GM18508 (cell line): ENCODE results near the gene NOS1AP.

ENCODE experiments used
- ATAC-seq: cut with Tn5 transposase; IDR thresholded peaks from one replicate; pipeline ENCODE4 v1.9.1; 2021; ENCODE audit warnings: moderate number of reproducible peaks; ENCODE audit not compliant: insufficient read depth, unreplicated experiment

Gene NOS1AP

DNA sequence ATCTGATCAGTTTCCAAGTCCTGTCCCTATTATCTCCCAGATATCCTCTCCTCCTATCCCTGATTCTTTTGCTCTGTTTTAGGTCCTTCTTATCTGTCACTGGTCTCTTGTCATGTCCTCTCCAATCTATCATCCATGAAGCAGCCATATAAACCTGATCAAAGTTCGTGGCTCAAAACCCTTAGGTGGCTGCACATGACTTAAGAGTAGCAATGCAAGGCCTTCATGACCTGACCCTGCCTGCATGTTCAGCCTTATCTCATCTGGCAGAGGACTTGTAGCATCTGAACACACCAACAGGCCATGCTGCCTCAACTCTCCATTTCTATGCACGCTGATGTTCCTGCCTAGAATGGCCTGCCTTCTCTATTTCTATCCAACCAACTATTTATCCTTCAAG lies 65.2 kb downstream of the NOS1AP start:
- no peak for ATAC-seq

DNA sequence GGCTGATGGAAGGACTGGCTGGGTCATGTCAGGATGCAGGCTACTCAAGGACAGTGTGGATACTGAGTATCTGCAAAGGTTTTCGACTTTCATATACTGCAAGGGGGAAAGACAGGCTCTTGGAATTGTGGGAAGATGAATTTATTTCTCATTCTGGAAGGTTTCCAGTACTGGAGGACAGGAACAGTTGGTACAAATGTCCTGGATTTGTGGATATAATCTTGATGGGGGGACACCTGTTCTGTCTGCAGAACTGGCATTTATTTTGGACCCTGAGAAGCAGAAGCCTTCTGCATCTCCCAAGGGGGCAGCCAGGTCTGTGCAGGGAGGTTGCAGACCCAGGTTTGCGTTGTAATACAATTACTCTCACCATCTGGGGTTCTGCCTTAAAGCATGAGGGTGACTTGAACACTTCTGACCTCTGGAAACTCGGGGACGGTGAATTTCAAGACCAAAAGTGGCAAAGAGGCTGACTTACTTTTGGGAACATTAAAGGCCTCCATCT lies 65.8 kb downstream of the NOS1AP start:
- ATAC-seq: no peak

DNA sequence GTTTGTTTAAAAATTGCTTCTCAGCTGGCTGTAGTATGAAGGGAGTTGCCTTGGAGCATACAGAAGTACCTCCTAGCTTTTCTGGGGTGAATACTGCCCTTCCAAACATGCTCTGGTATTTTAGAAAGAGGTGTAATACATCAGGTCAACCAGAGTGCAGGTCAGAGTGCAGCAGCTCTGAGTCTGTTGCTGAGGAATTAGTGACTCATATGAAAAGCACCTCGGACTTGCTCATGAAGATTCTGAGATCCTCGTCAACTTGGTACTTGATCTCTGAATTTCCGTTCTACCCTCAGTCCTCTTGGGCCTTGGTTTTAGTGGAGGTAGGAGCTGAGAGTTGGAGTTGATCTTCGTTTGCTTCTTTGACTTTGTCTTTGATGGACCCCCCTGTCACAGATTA lies 67.3 kb downstream of the NOS1AP start:
- ATAC-seq: no peak

DNA sequence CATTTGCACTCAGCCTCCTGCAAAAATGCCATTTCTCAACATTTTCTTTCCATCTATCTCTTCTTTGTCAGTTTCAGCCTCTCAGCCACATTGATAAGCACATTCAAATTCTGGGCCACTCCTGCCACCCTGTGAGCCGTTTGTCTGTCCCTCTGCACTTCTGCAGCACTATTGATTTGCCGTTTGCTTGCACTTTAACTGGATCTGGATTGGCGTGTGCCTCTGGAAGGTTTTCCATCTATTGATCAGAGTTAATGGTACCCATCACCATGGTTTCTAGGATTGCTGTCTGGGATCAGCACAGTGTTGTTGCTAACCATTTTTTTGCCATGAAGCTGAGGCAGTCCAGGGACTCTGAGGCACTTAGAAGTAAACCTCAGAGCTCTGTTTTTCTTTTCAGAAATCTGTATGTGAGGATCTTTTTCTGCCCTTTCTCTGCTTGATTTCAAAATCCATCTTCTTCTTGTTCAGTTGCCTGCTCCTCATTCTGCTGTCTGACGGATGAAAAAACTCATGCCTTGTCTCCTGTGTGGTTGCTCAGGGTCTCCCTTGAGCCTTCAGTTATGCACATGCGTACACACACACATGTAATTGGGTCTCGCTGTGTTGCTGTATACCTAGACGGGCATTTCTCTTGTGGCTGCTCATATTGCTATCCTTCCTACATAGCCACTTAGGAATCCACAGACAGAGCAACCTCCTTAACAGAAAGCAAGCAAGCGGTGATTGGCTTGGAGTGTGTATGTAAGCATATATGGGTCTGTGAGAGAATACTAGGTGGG lies 67.9 kb downstream of the NOS1AP start:
- ATAC-seq: no peak

DNA sequence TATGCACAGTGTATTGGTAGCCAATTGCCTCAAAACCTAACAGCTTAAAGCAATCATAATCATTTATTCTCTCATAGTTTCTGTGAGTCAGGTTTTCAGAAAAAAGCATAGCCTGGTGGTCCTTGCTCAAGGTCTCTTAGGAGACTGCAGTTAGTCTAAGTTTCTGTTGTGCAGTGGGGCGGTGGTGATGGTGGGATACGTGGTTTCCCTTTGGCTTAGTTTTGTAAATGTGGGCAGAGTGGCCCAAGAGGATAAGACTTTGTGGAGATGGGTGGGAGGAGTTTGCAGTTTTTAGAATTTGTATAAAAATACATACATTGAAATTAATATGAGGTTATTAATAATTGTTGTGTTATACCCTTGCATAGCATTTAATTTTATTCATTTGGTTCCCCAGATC lies 68.6 kb downstream of the NOS1AP start:
- ATAC-seq: no peak

DNA sequence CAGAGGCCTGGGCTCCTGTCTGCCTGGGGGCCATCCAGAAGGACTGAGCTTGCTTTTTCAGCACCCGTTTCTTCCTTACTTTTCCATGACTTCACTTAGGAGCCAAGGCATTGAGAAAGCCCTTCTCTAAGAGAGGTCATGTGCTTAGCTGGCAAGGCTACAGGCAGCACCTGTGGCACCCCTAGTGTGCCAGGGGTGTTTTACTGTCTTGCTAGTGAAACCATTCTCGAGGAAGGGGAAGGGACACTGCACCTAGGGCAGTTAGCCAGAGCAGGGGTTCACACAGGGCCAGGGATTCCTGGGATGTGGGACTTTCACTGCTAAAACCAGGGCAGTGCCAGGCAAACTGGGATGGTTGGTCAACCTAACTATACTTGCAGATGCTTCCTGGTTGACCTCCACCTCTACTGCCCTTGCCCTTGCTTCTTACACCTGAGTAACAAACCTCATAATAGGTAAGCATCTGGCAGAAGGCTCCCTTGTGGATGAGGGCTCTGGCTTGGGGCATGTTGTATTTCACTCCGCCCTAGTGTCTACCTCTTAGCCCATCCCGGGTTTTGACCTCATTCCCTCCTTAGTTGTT lies 69.2 kb downstream of the NOS1AP start:
- ATAC-seq: no peak

DNA sequence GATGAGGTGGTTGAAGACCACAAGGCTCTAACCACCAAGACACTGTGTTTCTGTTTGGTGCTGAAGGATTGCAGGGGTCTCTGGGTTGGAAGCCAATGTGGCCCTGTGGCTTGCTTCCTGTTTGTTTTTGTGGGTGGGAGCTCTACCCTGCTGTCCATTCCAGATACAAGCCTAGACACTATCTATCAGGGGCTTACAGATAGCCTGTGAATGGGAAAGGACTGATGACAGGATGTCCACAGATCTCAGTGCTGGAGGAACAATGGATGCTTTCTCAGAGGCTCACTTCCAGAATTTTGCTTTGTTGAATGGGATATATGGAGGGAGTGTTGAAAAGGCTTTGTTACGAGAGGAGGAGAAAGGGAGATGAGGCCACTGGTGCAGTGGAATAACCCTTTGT lies 69.7 kb downstream of the NOS1AP start:
- no peak for ATAC-seq

DNA sequence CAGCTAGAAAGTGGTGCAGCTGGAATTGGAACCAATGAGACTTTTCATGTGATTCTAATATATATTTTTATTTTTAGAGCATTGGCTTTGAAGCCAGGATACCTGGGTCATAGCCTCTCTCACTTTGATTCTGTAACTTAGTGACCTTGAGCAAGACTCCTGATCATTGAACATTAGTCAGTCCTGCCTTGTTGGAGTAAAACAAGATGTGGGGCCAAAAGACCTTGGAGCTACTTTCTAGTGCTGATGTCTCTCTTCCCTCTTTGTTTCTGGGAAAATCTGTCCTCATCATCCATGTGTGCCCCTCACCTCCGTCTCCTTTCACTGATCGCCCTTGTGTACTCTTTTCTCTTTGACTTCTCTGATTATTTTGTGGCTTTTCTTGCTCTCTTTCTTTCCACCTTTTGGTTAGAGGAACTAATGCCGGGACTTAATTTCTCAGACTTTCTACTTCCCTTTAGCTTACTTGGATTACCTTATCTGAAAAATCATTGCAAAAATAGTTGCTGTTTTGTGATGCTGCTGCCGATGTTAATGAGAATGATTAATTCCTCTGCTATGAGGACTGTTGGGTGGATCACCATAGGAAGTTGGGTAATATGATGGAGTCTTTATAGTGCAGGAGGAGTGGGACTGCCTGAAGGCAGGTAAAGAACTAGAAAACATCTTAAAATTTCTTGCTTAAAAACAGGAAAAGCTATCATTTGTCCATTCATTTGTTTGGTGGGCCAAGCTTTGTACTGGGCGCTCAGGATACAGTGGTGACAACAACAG lies 72.0 kb downstream of the NOS1AP start:
- no peak for ATAC-seq

DNA sequence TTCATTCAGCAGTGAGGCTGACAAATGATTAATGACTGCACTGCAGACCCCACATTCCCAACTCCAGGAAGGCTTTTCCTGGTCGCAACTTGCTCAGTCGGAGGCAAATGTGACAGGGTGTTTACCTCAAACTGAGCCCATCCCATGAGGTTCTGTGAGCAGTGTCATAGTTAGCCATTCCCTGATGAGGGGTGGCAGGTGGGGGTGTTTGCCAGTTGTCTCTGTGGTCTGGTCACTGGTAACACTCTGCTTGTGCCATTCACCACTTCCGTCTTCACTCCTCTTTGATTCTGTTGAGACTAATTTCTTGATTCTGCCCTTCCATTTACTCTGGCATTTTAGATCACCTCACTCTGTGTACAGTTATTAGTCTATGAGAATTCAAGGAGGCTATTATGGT lies 73.5 kb downstream of the NOS1AP start:
- no peak for ATAC-seq

DNA sequence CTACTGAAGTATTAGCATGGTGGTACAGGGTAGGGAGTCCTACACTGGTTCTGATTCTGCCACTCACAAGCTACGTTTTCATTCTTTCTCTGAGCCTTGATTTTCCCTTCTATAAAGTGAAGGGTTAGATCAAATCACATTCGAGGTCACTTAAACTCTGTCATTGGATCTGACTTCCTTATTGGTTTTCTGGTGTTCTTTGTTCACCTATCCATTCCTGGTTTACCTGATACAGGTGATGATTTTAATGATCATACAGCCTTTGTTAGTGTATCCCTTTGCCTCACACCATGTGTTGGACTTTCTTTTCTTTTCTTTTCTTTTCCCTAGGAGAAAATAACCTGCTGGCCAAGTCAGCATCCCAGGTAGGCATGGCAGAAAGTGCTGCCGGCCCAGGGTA lies 74.8 kb downstream of the NOS1AP start:
- ATAC-seq: no peak

DNA sequence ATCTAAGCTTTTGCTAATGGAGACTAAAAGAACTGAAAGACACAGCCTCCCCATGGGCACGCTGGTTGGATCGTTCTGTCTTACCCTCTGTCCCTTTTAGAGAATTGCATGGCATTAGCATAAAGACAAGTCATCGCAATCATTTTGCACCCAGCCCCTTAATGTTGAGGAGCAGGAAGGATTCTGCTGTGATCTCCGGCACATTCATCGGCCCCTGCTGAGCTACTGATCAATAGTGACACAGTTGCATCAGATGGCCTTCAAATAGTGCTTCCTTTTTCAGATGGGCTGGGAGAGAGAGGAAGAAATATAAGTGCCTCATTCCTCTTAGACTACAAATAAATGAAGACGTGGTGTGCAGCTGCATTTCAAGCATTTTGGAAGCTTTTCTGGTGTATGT lies 75.4 kb downstream of the NOS1AP start:
- no peak for ATAC-seq

DNA sequence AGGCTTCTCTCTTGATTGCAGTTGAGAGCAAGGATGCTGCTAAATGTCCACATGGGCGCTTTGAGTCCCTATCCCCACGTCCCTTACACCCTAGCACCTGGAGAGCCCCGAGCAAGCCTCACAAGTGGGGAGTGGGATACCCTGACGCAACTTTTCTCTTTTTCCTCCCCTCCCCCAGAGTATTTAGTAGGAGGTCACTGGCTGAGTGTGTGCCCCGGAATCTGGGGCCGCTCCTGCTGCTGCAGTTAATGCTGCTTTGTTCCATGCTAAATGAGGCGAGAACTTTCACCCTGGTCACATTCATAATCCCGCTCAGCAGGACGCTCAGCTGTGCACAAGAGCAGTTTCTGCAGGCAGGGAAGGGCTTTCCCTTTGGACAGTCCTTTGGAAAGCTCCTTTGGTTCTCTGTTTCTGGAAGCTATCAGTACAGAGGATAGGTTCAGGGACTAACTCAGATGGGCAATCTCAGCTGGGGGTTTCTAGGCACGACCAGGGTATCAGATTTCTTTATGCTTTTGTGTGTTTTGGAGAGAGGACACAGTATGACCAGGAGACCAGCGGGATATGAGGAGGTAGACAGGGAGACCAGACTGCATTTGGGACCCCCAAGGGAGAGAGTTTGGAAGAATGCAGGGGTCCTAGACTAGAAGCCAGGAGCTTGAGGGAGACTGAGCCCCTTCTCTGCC lies 75.9 kb downstream of the NOS1AP start:
- ATAC-seq: no peak

DNA sequence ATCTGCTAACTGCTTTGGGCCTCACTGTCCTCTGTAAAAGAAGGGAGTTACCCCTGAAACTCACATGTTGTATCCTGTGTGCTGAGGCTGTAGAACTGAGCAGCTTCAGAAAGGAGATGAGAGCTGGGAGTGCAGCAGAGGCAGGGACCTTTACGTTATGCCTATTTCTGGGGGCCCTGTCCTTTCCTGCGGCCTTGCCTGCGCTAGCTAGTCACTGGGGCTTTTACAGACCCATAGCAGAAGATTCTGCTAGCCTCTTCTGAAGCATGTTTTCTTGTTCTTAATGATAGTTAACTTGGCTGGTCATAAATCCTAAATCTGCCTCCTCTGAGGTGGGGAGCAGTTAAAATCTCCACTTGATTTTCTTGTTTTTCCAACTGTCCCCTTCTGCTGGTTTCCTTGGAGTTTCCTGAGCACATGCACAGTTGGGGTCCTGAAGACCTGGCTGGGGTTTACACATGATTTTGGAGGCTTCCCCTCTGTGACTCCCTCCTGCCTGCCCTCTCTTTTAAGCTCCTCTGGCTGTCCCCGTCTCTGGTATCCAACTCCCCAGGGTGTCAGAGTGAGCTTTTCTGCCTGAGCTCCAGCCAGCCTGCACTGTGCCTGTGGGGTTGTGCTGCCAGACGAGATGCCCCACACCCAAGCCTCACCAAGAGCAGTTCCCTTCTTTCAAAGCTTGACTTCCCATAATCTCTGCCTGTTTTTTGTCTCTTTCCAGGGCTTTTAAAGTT lies 76.6 kb downstream of the NOS1AP start:
- ATAC-seq: no peak

DNA sequence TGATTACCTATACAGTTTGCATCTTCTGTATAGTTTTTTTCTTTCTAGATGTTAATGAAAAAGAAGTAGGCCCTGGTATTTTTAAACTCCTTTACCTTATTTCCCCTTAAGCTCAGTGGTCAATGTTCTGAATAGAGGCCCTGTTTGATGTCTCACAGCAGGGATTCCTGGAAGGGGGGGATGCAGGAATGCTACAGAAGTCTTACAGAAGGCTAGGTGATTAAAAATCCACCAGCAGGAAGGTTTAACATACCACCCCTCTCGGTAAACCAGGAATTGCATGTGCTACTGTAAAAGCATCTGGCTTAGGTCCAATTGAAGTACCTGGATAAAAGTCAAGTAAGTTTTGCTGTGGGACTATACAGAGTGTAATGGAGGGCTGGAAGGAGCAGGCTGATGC lies 78.3 kb downstream of the NOS1AP start:
- no peak for ATAC-seq

DNA sequence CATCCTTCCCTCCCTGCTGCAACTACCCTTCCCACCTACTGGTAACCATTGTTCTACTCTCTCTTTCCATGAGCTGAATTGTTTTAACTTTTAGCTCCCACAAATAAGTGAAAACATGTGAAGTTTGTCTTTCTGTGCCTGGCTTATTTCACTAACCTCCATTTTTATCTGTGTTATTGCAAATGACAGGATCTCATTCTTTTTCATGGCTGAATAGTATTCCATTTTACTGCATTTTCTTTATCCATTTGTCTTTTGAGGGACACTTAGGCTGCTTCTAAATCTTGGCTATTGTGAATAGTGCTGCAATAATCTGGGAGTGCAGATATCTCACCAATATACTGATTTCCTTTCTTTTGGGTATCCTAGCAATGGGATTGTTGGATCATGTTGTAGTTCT lies 80.6 kb downstream of the NOS1AP start:
- no peak for ATAC-seq

DNA sequence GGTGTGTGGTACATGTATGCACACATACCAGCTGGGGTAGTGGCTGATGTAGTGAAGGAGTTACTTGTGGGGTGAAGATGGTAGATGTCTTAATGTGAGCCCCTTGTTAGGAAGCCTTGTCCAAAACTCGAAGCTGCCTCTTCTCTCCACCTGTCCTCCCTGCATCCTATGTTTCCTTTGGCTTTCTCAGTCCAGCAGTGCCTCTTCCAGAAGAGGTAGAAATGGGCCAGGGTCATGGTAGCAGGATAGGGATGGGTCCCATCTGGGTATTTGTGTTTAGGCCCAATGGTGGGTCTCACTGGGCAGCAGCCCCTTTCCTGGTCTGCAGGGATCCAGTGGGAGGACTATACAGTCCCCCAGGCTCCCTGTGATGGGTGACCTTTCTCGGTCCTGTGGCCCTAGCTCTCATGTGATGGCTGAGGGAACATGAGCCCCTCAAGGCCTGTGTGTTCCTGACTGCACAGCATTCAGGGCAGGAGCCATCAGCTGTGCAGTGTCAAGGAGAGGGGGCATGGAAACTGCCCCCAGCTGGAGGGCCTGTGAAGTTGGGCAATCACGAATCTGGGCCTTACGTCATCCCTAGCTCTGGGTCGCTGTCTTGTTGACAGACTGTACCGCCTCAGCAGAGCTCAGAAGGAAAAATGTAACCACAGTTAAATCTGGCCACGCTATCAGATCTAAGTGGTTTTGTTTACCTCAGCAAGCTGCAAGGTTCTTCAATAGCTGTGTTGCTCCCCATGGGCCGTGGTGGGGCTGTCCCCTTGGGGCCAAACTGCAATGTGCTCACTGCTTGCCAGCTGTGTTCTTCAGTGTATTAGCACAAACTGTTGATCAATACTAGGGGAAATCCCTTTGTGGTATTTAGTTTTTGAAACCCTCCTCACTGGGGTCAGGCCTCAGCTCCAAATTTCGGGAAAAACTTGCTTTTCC lies 82.7 kb downstream of the NOS1AP start:
- peak; percentile 92 for ATAC-seq

DNA sequence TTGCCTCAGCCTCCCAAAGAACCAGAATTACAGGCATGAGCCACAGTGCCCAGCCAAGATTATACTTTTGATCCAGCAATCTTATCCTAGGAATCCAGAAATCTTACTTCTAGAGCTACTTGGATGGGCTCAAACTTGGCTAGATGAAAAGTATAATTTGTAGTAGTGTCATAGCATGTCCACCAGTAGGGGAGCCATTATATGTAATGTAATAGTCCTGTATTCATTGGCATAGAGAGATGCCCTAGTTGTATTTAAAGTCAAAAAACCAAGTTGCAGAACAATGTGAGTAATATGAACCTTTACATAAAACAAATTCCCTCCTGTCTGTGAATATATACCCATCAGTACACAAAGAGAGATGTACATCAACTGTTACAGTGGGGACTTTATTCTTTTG lies 83.9 kb downstream of the NOS1AP start:
- no peak for ATAC-seq

DNA sequence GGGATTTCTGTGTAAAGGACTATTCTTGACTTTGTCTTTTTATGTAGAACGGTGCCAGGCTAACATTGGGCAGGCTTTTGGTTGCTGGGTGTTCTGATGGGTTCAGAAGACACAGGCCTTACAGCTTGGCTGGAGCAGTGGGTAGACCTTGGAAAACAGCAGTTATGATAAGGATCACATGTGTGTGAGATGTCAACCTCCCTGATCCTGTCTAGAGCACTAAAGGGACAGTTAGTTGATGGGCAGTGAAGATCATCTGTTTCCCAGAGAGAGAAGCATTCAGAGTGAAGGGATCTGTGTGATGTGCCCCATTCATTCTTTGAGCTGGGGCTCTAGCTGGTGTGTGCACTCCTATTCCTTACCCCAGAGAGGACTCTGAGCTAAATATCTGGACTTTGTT lies 88.0 kb downstream of the NOS1AP start:
- no peak for ATAC-seq

DNA sequence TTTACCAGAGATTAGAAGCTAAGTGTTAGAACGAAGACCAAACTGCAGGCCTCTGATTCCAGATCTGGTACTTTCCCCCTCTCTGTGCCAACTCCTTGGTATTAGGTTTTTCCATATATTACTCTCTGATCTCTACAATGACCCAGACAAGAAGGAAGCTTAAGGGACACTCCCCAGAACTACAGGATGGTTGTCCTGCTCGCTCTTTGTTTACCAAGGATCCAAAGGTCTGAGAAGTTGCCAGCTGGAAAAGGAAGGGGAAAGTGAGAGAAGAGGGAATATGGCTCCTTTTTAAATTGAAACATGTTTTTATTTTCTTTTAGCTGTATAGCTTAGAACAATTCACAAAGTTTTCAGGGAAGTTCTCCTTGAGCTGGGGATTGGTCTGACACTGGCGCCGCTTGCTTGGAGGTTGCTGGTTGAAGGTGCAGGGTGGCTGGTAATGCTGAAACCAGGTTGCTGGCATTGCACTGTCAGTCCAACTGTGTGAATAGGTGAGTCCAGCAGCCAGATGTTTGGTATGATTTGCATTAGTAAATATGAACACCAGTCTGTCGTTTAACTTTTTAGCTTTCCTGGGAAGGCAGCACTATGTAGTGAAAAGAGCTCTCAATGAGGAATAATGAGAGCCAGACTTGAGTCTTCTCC lies 89.3 kb downstream of the NOS1AP start:
- ATAC-seq: no peak
